ENCODE data around the gene TRIM42.

The TRIM42 gene

DNA sequence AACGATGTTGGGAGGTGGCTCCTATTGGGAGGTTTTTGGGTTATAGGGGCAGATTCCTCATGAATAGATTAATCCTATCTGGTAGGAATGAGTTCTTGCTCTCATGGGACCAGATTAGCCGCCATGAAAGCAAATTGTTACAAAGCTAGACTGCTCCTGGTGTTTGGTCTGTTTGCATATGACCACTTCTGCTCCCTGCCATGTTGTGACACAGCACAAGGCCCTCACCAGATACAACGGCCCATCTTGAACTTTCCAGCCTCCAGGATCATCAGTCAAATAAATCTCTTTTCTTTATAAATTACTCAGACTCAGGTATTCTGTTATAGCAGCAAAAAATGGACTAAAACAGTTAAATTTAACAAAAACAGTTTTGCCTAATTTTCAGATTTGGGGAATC, 34.4 kb downstream of the TRIM42 start:
- H2BK120ac ChIP-seq (ENCODE audit: low read depth, low read length): no peak overlapping the region
- H3K4ac ChIP-seq (ENCODE audit: low read length): no peak overlapping the region
- no peak overlapping the region for H3K9ac ChIP-seq (ENCODE audit: low read depth, low read length, poor library complexity)
- H2AFZ ChIP-seq (ENCODE audit: low read length): no peak overlapping the region
- no peak for DNase-seq (ENCODE audit: low spot score)
- no peaks in the 10 kb centered on the region for H3K9me3 ChIP-seq (replicated peaks in 1 of 2; ENCODE audit: control insufficient read depth in 2 of 2, insufficient read depth in 1 of 2, low read depth in 1 of 2, low read length in 2 of 2)
- no peak overlapping the region for H3K23ac ChIP-seq (ENCODE audit: low read depth, low read length, poor library complexity)
- no peak overlapping the region for H4K8ac ChIP-seq (ENCODE audit: low read depth, low read length)
- no peak overlapping the region for H3K4me3 ChIP-seq (ENCODE audit: low read length in 2 of 2)
- H2BK5ac ChIP-seq (ENCODE audit: low read length): no peak overlapping the region
- no peak overlapping the region for H2BK15ac ChIP-seq (ENCODE audit: low read length)
- no peak overlapping the region for H3K18ac ChIP-seq (ENCODE audit: low read length)
- H3K4me2 ChIP-seq (ENCODE audit: insufficient read depth, low read length, poor library complexity, severe bottlenecking): no peak overlapping the region
- no peaks in the 10 kb centered on the region for H3K79me1 ChIP-seq (ENCODE audit: low read depth, low read length)
- no peaks in the 10 kb centered on the region for H3K27me3 ChIP-seq (ENCODE audit: control insufficient read depth in 3 of 3, insufficient read depth in 3 of 3, low read depth in 1 of 3, low read length in 3 of 3)
- no CpG with 5 or more reads among the region's 3 CpGs for WGBS, 2 donors (ENCODE audit: extremely low coverage in 2 of 2, insufficient read length in 2 of 2, insufficient replicate concordance in 1 of 2)
- no peak overlapping the region for H3K14ac ChIP-seq (ENCODE audit: low read length)
- H4K91ac ChIP-seq (ENCODE audit: low read depth, low read length, poor library complexity): no peak overlapping the region
- H3K4me1 ChIP-seq (ENCODE audit: control insufficient read depth in 2 of 2, insufficient read depth in 1 of 2, low read depth in 1 of 2, low read length in 2 of 2): no peaks in the 10 kb centered on the region
- H3K36me3 ChIP-seq (replicated peaks in 1 of 2; ENCODE audit: control insufficient read depth in 2 of 2, insufficient read depth in 2 of 2, low read length in 2 of 2): no peaks in the 10 kb centered on the region
- H3K27ac ChIP-seq (replicated peaks; ENCODE audit: low read length): no peak overlapping the region
- no peak overlapping the region for H2AK5ac ChIP-seq (ENCODE audit: low read depth, low read length)
- H2BK12ac ChIP-seq (ENCODE audit: low read length): no peak overlapping the region

GRCh38 chr3:140715035-140715434, 37.2 kb downstream of the TRIM42 start:
- Histone ChIP-seq H4K8ac (ENCODE audit: low read depth, low read length) (no peak overlapping the region), H3K4me2 (ENCODE audit: insufficient read depth, low read length, poor library complexity, severe bottlenecking) (no peak overlapping the region), H3K9me3 (replicated peaks in 1 of 2; ENCODE audit: control insufficient read depth in 2 of 2, insufficient read depth in 1 of 2, low read depth in 1 of 2, low read length in 2 of 2) (no peaks in the 10 kb centered on the region), H3K14ac (ENCODE audit: low read length) (no peak overlapping the region), H3K36me3 (replicated peaks in 1 of 2; ENCODE audit: control insufficient read depth in 2 of 2, insufficient read depth in 2 of 2, low read length in 2 of 2) (no peaks in the 10 kb centered on the region), H2AFZ (ENCODE audit: low read length) (no peak overlapping the region), H3K4me3 (ENCODE audit: low read length in 2 of 2) (no peak overlapping the region), H3K9ac (ENCODE audit: low read depth, low read length, poor library complexity) (no peak overlapping the region), H3K23ac (ENCODE audit: low read depth, low read length, poor library complexity) (no peak overlapping the region), H3K79me1 (ENCODE audit: low read depth, low read length) (no peaks in the 10 kb centered on the region), H2BK5ac (ENCODE audit: low read length) (no peak overlapping the region), H2BK120ac (ENCODE audit: low read depth, low read length) (no peak overlapping the region), H2BK12ac (ENCODE audit: low read length) (no peak overlapping the region), H3K27me3 (ENCODE audit: control insufficient read depth in 3 of 3, insufficient read depth in 3 of 3, low read depth in 1 of 3, low read length in 3 of 3) (no peaks in the 10 kb centered on the region), H2AK5ac (ENCODE audit: low read depth, low read length) (no peak overlapping the region), H3K4me1 (ENCODE audit: control insufficient read depth in 2 of 2, insufficient read depth in 1 of 2, low read depth in 1 of 2, low read length in 2 of 2) (no peaks in the 10 kb centered on the region), H3K27ac (replicated peaks; ENCODE audit: low read length) (no peak overlapping the region), H3K18ac (ENCODE audit: low read length) (no peak overlapping the region), H3K4ac (ENCODE audit: low read length) (no peak overlapping the region), H4K91ac (ENCODE audit: low read depth, low read length, poor library complexity) (no peak overlapping the region), H2BK15ac (ENCODE audit: low read length) (no peak overlapping the region)
- no peak for DNase-seq (ENCODE audit: low spot score)
- WGBS, 2 donors (ENCODE audit: extremely low coverage in 2 of 2, insufficient read length in 2 of 2, insufficient replicate concordance in 1 of 2): no CpG with 5 or more reads among the region's 10 CpGs

- no peaks in the 10 kb centered on the region for H3K27me3 ChIP-seq (ENCODE audit: control insufficient read depth in 3 of 3, insufficient read depth in 3 of 3, low read depth in 1 of 3, low read length in 3 of 3)
- H3K4me1 ChIP-seq (ENCODE audit: control insufficient read depth in 2 of 2, insufficient read depth in 1 of 2, low read depth in 1 of 2, low read length in 2 of 2): no peaks in the 10 kb centered on the region
- H3K4me3 ChIP-seq (ENCODE audit: low read length in 2 of 2): no peak overlapping the region
- no CpG with 5 or more reads among the region's 3 CpGs for WGBS, 2 donors (ENCODE audit: extremely low coverage in 2 of 2, insufficient read length in 2 of 2, insufficient replicate concordance in 1 of 2)
- H3K18ac ChIP-seq (ENCODE audit: low read length): no peak overlapping the region
- no peaks in the 10 kb centered on the region for H3K36me3 ChIP-seq (replicated peaks in 1 of 2; ENCODE audit: control insufficient read depth in 2 of 2, insufficient read depth in 2 of 2, low read length in 2 of 2)
- no peak overlapping the region for H3K14ac ChIP-seq (ENCODE audit: low read length)
- H3K79me1 ChIP-seq (ENCODE audit: low read depth, low read length): no peaks in the 10 kb centered on the region
- no peaks in the 10 kb centered on the region for H3K9me3 ChIP-seq (replicated peaks in 1 of 2; ENCODE audit: control insufficient read depth in 2 of 2, insufficient read depth in 1 of 2, low read depth in 1 of 2, low read length in 2 of 2)
- no peak overlapping the region for H2BK120ac ChIP-seq (ENCODE audit: low read depth, low read length)
- no peak overlapping the region for H3K23ac ChIP-seq (ENCODE audit: low read depth, low read length, poor library complexity)
- H4K8ac ChIP-seq (ENCODE audit: low read depth, low read length): no peak overlapping the region
- H2AK5ac ChIP-seq (ENCODE audit: low read depth, low read length): no peak overlapping the region
- no peak overlapping the region for H2BK5ac ChIP-seq (ENCODE audit: low read length)
- no peak overlapping the region for H3K27ac ChIP-seq (replicated peaks; ENCODE audit: low read length)
- H4K91ac ChIP-seq (ENCODE audit: low read depth, low read length, poor library complexity): no peak overlapping the region
- no peak overlapping the region for H3K9ac ChIP-seq (ENCODE audit: low read depth, low read length, poor library complexity)
- H3K4me2 ChIP-seq (ENCODE audit: insufficient read depth, low read length, poor library complexity, severe bottlenecking): no peak overlapping the region
- H2AFZ ChIP-seq (ENCODE audit: low read length): no peak overlapping the region
- no peak overlapping the region for H3K4ac ChIP-seq (ENCODE audit: low read length)
- H2BK12ac ChIP-seq (ENCODE audit: low read length): no peak overlapping the region
- H2BK15ac ChIP-seq (ENCODE audit: low read length): no peak overlapping the region
- no peak for DNase-seq (ENCODE audit: low spot score)
Measured at GRCh38 chr3:140717921-140718320, 40.1 kb downstream of the TRIM42 start.

GRCh38 chr3:140719841-140720614, 42.2 kb downstream of the TRIM42 start:
- H3K27me3 ChIP-seq (ENCODE audit: control insufficient read depth in 3 of 3, insufficient read depth in 3 of 3, low read depth in 1 of 3, low read length in 3 of 3): no peaks in the 10 kb centered on the region
- H2BK15ac ChIP-seq (ENCODE audit: low read length): no peak overlapping the region
- no peak overlapping the region for H3K23ac ChIP-seq (ENCODE audit: low read depth, low read length, poor library complexity)
- H2AFZ ChIP-seq (ENCODE audit: low read length): no peak overlapping the region
- H4K91ac ChIP-seq (ENCODE audit: low read depth, low read length, poor library complexity): no peak overlapping the region
- H4K8ac ChIP-seq (ENCODE audit: low read depth, low read length): no peak overlapping the region
- no CpG with 5 or more reads among the region's 5 CpGs for WGBS, 2 donors (ENCODE audit: extremely low coverage in 2 of 2, insufficient read length in 2 of 2, insufficient replicate concordance in 1 of 2)
- H3K18ac ChIP-seq (ENCODE audit: low read length): no peak overlapping the region
- H3K4me2 ChIP-seq (ENCODE audit: insufficient read depth, low read length, poor library complexity, severe bottlenecking): no peak overlapping the region
- H3K4me3 ChIP-seq (ENCODE audit: low read length in 2 of 2): no peak overlapping the region
- H3K4me1 ChIP-seq (ENCODE audit: control insufficient read depth in 2 of 2, insufficient read depth in 1 of 2, low read depth in 1 of 2, low read length in 2 of 2): no peaks in the 10 kb centered on the region
- no peak overlapping the region for H3K27ac ChIP-seq (replicated peaks; ENCODE audit: low read length)
- H2AK5ac ChIP-seq (ENCODE audit: low read depth, low read length): no peak overlapping the region
- H2BK12ac ChIP-seq (ENCODE audit: low read length): no peak overlapping the region
- H2BK120ac ChIP-seq (ENCODE audit: low read depth, low read length): no peak overlapping the region
- DNase-seq (ENCODE audit: low spot score): no peak
- H3K79me1 ChIP-seq (ENCODE audit: low read depth, low read length): no peaks in the 10 kb centered on the region
- no peaks in the 10 kb centered on the region for H3K9me3 ChIP-seq (replicated peaks in 1 of 2; ENCODE audit: control insufficient read depth in 2 of 2, insufficient read depth in 1 of 2, low read depth in 1 of 2, low read length in 2 of 2)
- H3K4ac ChIP-seq (ENCODE audit: low read length): no peak overlapping the region
- H3K9ac ChIP-seq (ENCODE audit: low read depth, low read length, poor library complexity): no peak overlapping the region
- no peak overlapping the region for H2BK5ac ChIP-seq (ENCODE audit: low read length)
- H3K14ac ChIP-seq (ENCODE audit: low read length): no peak overlapping the region
- H3K36me3 ChIP-seq (replicated peaks in 1 of 2; ENCODE audit: control insufficient read depth in 2 of 2, insufficient read depth in 2 of 2, low read length in 2 of 2): no peaks in the 10 kb centered on the region
